CD4-positive, alpha-beta T cell treated with Interferon gamma for 1 hour (primary cell): ENCODE results near the gene DLX6.

ENCODE experiments used
- DNase-seq: peaks from one replicate; pipeline ENCODE4 v3.0.0-alpha.2; 2020

The DLX6 gene

DNA sequence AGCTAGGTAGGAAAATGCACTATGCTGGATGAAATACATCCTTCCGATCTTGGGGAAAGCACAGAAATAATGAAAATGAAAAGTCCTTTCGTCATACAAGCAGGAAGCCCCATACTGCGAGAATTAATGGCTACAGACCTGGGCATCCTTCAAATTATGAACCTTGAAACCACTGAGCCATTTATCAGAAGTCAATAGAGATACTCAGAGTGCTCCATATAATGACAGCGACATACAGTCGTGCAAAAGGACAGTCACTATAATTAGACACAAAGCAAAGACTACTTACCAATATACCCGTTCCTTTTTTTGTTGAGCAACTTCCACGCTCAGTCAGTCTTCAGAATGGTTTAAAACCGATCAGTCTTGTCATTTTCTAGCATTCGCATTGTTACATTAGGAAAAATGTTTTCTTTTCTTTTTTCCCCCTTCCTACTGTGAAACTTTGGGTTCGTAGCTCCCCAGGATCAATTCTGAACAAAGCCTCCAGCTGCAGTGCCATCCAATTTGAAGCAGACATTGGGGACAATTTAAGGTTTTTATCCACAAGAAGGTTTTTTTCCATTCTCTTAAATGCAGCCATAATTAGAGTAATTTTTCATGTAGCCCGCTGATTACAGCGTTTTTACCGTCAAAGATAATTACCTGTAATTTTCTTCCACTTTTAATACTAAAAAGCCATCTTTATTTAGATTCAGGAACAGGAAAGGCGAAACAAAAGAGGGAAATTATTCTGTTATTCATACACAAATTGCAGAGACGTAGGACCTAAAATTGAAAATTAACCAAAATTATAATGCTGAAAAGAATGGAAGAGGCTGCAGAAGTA is 6.4 kb downstream of the DLX6 start:
- DNase-seq: no peak

DNA sequence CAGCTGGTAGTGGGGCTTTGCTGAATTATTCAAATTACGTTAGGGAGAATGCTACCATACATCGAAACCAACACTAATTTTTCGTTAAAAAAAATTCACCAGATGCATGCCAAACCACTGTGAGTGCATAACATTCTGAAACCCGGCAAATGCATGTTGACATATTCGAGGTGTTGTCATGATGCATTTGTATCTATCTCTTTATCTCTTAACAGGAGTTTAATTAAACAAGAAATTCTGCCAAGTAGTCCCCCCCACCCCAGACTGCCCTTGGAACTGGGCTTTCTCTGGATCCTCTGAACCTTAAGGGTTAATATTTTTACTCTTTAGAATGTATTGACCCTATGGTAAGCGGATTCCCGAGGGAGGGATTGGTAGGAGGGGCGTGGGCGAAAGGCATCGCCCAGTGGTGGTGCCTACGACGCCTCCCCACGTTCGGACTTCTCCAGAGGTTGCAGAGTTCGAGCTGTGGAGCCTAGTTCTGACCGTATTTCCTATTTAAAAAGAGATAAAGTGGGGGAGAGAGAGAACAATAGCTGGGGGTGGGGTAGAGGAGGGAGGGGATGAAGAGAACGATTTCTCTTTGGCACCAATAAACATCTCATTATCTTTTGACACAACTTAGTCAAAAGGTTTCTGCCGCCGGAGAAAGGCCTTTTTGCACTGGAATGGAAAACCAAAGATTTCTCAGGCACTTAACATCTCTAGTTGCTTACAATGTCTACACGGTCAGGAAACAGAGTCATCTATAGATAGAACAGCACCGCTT is 7.2 kb downstream of the DLX6 start:
- DNase-seq: no peak

DNA sequence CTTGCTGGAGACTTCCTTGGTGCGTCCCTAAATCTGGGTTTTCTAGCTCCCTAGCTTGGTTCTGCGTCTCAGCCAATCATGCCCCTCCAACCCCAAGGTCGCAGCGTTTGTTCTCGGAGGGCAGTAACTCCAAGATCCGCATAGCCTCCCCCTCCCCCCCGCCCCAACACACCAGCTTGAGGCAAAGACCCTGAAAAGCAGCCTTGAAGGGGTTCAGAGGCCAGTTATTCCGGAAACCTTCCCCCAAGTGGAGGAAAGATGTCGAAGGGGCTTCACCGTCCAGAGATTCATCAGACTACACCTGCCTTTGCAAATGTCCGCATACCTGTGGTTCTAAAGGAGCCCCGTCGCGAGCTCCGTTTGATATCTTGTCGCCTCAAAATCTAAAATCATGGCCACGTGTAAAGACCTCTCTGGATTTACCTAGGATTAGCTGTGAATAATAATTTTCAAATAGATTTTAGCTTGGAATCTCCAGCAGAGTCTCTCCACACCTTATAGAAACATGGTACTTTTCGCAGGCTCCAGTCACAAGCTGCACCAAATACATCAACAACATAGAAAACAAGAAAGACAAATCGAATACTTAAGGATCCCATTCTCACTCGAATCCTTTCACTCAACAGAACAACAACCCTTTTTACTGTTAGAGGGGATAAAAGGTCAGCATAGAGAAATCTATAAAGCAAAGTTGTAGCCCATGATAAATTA is 7.9 kb downstream of the DLX6 start:
- no peak for DNase-seq

DNA sequence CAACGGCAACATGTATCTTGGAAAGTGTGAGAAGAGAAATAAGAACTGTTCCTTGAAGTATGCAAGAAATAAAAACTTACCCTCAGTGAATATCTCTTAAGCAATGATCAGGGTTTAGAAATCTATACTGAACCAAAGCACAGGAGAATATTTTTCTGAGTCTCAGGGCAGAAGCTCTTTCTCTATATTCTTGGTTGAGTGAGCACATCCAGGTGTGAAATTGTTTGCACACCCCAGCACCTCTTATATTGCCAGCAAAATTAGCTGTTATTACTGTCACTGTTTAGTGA is 8.4 kb downstream of the DLX6 start:
- DNase-seq: no peak

DNA sequence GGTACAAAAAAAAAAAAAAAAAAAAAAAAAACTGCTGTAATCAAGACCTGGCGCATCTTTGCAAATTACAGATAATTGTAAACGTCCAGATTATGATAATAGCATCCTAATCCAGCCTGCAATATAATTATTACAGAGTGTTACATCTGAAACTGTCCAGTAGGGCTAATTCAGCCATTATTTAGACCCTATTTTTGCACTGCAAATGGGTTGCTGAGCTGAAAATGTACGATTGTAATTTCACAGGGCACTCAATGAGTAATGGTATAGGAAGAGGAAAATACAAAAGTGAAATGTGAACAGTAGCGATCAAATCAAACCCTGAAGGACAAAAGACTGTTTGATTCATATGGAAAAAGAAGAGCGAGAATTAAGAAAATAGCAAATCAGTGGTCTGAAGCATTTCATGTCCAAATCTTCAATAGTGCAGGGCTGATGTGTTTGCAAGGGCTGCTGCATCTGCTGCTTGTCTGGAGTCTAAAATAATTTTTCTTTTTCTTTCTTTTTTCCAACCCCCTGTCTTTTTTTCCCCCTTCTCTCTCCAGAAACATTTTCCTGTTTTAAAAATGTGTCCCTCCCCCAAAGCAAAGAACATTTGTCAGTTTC is 8.9 kb downstream of the DLX6 start:
- no peak for DNase-seq

DNA sequence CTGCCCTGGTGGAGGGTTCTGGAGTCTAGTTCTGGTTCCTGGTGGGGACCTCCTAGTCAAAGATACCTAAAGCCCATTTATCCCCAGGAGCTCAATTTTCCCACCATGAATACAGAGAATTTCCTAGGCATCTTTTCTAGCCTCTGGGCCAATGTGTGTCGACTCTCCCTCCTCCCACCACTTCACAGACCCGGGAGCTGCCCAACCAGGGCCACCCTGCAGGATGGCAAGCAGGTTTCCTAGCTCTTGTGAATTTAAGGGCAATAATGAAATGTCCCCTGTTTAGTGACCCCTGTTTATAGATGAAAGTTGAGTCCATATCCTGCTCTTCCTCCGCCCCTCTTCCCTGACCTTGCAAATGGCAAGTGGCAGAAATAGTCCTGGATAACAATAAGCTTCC is 9.9 kb downstream of the DLX6 start:
- no peak for DNase-seq

DNA sequence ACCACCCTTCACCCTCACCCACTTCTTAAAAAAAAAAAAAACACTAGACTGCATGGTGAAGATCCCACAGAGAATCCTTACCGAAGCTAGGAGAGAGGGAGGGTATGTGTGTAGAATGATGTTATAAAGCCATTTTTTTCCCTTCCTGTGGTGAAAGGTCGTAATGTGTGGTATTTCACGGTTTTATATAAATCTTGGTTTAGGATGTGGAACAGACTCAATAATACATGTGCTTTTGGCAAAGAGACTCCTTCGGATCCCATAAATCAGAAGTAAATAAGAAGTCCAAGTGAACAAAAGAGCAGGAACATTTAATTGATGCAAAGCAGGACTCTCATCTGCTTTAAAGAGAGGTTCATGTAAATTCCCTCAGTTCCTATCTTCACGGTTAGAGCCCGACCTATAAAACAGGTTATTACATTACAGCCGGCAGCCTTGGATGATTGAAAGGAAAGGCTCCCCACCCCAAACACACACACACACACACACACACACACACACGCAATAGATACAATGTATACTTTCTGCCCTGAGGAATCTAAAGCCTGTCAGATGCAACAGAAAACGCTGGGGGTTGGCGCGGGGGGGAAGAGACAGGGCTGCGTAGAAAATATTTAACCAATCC is 10.5 kb downstream of the DLX6 start:
- no peak for DNase-seq

DNA sequence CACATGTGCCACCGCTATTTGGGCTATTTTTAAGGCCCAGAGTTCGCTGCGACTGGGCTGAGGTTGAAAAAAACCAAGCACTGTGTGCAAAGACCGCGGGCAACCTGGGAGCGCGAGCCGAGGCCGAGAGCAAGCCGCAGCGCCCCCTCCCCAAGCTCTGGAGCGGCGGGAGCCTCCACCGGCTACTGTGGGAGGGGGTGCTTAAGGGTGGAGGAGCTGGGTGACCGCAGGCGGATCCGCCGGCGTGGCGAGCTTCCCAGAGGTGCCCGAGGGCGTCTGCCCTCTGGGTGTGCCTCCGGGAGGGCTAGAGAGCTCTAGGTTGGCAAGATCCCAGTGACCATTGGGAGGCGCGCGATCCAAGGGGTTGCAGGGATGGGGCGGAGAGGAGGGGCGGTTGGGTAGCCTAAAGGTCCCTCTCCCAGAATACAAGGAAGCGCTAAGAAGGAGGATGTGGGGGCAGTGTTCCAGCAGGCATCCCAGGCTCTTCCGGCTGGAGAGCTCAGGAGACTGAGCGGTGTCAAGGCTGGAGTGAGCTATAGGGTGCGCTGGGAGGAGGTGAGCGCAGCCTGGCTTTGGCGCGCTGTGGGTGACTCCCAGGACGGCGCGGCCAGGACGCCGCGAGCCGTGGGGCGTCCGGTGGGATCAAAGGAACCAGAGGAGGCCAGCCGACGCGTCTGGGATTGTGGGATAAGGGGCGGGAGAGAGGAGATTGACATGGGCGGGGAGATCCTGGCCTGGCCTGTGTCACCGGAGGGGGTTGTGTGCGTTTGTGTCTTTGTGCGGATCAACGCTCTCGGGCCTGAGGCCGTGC is 11.2 kb downstream of the DLX6 start:
- no peak for DNase-seq

DNA sequence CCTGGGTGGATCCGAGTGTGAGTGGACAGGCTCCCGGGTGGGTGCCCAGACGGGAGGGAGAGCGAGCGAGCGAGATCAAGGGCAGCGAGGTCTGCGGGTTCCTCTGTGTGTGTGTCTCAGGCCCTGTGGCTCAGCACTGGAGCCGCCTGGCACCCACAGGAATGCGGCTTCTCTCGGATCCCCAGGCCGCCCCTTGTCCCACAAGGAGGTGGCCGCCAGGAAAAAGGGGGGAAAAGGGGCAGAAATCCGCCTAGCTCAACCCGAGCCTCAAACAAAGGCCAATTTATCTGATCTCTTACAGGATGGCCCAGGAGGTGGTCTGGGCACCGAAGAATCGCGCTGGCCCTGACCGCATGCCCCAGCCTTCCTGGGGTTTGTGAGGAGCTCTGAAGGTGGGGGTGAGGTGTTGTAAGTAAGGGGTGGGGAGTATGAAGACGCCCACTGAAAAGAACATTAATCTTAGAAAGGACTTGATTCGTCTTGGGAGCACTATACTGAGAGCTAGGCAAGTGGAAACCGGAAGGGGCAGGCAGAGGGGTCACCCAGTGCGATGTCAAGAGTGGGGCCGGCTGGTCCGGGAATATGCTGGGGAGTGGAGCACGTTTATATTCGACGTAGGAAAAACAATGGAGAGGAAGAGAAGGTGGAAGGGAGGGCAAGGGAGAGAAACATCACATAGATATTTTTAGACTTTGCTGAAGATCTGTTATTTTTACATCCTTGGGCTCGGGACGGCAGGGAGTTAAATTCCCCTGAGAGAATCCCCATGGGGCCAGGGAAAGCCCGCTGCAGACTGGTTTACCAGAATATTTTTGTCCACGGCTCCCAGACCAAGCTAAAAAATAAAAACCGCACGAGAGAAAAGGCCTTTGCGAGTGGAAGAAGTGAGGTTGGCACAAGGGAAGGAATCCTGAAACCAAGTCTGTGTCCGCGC is 12.1 kb downstream of the DLX6 start:
- no peak for DNase-seq

DNA sequence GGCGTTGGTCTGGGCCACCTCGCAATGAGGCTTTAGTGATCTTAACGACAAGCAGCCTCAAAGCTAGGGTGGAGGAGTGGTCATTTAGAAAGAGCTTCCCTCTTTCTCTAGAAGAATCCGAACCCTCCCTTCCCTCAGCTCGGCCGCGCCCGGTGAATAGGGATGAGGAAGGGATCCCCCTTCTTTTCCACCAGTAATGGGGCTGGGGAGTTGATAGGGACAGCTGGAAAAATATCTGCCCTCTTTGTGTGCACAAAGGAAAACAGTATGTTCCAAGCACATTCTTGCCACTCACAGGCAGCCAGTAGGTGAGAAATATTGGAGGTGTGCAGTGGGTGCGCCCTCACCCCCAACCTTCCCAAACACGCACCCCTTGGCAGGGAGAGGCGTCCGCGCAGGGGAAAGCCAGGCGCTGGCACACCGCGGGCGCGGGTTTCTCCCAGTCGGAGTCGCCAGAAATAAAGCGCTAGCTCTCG is 12.8 kb downstream of the DLX6 start:
- DNase-seq: no peak

DNA sequence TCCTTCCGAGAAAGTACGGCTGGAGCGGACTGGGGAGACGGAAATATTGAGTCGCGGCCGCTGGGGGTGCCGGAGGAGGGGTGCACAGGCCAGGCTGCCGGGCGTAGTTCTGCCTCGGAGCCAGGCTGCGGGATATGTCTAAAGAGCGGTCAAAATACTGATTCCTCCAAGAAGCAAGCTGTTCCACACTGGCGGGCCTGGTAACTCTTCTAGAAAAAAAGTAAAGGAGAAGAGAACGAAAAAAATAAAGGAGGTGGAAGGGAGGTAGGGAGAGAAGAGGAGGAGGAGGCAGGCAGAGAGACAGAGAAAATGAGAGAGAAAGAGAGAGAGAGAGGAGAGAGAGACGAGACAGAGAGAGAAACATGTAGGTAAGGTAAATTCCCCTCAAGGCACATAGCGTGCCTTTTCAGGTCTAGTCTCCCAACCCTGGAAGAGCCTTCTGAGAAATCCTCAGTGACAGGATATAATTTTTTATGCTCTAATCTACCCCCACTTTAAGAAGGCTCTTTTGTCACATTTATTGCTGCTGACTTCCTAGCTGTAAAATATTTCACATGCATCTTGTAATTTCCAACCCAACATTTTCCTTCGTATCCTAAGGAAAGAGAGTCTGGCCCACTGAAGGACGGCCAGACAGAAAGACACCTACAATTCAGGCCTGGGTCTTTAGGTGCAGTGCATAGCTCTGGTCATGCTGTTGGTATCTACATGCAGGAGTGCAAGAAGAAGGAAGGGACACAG is 13.6 kb downstream of the DLX6 start:
- DNase-seq: no peak

DNA sequence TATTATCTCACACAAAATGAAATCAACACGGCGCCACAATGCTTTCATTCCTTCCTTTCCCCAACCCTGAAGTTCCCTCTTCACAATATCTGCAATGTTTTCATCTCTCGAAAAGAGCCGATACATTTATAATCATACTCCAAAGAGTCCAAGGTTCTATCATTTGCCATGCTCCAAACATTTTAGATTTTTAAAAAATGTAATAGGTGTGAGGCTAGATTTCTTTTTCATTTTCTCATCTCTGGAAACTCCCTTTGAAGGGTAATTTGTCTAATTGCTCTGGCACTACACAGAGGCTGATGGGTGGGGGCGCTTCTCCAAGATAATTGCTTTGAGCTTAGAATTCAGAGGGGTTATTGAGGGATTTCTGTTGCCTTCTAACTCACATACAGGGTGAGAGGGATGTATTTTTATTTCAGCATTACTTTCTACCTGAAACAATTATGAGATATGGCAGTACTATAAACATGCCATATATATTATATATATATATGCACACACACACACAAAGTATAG is 14.4 kb downstream of the DLX6 start:
- no peak for DNase-seq

DNA sequence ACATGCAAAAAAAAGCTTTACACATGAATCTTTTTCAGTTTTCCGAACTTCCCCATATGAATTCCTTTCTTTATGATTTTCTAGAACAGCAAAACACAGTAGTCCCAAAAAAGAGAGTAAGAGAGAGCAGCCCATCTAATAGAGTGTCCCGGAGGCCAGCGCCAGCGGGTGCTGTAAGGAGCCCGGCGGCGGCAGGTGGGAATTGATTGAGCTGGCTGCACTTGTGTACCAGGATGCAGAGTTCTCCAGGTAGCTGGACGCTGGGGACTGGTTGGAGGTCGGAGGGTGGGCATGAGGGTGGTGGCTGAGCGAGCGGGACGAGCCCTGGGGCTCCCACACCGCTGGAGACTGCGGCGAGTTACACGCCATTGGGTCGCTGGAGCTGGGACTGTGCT is 15.2 kb downstream of the DLX6 start:
- no peak for DNase-seq

DNA sequence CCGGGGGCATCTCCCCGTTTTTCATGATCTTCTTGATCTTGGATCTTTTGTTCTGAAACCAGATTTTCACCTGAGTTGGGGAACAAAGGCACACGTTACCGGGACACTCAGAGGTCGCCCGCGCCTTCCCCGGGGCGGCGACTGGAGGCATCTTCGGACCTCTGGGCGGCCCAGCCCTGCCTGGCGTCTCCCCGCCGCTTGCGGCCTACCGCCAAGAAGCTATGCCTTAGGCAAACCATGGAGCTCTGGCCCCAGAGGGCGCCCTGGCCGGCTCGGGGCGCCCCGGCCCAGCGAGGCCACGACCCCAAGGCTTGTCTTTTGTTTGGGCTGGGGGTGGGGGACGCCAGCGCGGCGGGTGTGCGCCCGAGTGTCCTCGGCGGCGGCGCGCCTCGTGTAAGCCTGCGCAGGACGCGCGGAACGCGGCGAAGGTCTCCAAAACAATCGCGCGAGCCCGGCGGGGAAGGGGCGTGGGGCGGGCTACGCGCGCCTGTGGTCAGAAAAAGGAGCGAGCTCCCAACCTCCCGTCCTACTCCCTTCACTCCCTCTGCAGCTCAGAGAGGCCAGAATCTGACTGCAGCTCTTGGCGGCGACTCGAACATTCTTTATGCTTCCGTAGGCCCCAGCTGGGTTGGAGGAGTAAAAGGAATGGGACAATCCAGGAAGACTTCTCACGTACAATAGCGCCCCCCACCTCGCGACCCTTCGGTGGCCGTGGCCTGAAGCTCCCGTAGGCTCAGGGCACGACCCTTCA is 15.8 kb downstream of the DLX6 start:
- DNase-seq: no peak

DNA sequence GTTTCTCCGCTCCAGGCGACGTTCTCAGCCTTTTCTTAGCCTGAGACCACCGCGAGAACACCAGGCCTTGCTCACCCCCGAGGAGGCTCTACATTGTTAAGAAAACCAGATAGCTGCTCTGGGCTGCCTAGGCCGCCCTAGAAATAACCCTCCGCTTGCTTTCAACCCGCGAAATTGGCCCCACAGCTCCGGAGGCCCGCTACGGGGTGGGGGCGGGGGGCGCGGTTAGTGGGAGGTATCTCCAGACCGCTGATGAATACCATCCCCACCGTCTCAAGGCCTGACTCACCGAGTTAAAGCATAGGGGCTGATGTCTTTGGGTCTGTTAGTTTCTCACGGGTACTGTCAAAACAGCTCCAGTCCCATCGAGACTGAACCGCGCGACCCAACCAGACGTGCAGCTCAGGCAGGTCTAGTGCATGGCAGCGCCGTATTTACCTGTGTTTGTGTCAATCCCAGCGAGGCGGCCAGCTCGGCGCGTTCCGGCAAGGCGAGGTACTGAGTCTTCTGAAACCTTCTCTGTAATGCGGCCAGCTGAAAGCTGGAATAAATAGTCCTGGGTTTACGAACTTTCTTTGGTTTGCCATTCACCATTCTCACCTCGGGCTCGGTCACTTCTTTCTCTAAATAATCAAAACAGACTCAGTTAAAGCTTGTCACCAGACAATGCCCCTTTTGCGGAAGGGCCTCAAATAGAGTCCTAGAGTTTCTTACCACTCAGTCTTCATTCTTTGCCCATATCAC is 16.6 kb downstream of the DLX6 start:
- DNase-seq: no peak

DNA sequence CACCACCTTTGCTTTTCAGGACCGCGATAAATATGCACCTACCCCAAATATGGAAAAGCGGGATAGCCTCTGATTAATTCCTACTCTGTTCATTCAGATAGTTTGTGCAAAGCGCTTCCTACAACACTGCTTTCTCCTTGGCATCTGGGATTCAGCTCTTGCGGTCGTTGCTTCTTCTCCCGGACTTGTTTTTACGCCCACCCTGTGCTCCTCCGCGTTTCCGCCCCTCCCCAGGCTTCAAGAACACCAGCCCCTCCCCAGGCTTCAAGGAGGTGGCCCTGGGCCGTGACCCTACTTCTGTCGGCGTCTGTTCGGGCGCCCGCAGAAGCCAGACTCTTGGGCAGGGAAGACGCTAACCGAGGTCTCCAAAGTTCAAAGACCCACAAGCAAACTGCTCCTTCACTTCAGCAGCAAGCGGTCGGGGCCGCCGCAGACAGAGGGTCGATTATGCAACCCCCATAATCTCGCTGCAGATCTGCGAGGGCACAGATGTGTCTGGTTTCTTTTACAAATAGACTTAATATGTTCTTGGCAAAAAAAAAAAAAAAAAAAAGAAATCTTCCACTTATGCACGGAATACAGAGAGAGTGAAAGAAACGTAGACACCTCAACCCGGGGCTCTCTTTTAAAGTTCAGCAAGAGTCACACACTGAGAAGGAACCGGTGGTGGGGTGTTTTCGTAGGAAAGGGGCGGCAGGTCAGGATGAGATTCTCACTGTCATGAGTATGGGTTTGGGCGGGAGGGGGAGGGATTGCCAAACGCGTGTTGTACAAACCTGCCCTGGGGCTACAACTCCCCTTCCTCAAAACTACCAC is 17.3 kb downstream of the DLX6 start:
- no peak for DNase-seq
